Measurements from ENCODE around the gene LBR. TPM values are rescaled to one million over a fixed set of nuclear protein-coding genes. Genes with fewer than 3 reads are reported as not detected.

Gene LBR
- total RNA-seq, 1 donor from 2014 or later: 35.8 TPM

DNA sequence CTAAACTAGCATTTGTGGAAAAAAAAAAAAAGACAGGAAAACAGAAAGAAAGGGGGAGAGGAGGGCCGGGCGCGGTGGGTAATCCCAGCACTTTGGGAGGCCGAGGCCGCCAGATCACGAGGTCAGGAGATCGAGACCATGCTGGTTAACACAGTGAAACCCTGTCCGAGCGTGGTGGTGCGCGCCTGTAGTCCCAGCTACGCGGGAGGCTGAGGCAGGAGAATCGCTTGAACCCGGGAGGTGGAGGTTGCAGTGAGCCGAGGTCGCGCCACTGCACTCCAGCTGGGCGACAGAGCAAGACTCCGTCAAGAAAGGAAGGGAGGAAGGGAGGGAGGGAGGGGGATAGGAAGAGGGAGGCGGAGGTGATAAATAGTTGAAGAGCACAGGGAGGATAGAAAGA, 54.7 kb downstream of the LBR start:
- TF ChIP-seq, protein P1, sequence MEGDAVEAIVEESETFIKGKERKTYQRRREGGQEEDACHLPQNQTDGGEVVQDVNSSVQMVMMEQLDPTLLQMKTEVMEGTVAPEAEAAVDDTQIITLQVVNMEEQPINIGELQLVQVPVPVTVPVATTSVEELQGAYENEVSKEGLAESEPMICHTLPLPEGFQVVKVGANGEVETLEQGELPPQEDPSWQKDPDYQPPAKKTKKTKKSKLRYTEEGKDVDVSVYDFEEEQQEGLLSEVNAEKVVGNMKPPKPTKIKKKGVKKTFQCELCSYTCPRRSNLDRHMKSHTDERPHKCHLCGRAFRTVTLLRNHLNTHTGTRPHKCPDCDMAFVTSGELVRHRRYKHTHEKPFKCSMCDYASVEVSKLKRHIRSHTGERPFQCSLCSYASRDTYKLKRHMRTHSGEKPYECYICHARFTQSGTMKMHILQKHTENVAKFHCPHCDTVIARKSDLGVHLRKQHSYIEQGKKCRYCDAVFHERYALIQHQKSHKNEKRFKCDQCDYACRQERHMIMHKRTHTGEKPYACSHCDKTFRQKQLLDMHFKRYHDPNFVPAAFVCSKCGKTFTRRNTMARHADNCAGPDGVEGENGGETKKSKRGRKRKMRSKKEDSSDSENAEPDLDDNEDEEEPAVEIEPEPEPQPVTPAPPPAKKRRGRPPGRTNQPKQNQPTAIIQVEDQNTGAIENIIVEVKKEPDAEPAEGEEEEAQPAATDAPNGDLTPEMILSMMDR (IDR thresholded peaks at IDR 0.05; ENCODE audit: insufficient read depth, low read length, severe bottlenecking): no peak
- Histone ChIP-seq H3K36me3 (ENCODE audit: control insufficient read depth, insufficient read depth, low read length) (no peaks in the 10 kb centered on the region), H3K27me3 (ENCODE audit: control insufficient read depth, insufficient read depth, low read length) (no peaks in the 10 kb centered on the region), H3K4me3 (ENCODE audit: low read depth, low read length) (no peak overlapping the region)
- FAIRE-seq (no peak), DNase-seq (ENCODE audit: low read depth) (no peak)

DNA sequence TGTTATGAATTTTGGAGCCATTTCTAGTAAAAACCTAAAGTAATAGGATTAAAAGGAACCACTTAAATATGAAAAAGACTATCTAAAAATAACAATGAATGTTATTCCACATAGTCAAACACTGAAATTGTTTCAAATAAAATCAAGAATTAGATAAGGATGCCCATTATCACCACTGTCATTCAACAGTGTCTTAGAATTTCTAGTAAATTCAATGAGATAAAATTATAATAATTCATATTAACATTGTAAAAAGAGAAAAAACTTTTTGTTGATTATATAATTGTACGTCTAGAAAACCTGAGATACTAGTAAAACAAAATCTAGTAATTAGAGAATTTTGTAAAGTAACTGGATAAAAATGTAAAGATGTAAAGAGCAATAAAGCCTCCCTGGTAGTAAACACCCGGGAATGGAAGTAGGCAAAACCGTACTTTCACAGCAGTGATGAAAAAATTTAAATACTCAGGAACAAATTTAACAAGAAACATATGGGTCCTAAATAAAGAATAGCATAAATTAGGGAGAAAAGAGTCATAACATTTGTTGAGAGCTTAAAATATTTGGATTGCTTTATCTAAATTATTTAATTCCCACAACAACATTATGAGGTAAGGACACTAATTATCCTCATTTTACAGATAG, 56.4 kb downstream of the LBR start:
- Histone ChIP-seq H3K36me3 (ENCODE audit: control insufficient read depth, insufficient read depth, low read length) (no peaks in the 10 kb centered on the region), H3K27me3 (ENCODE audit: control insufficient read depth, insufficient read depth, low read length) (no peaks in the 10 kb centered on the region), H3K4me3 (ENCODE audit: low read depth, low read length) (no peak overlapping the region)
- FAIRE-seq (no peak), DNase-seq (ENCODE audit: low read depth) (no peak)
- TF ChIP-seq, protein P1 (IDR thresholded peaks at IDR 0.05; ENCODE audit: insufficient read depth, low read length, severe bottlenecking): no peak

DNA sequence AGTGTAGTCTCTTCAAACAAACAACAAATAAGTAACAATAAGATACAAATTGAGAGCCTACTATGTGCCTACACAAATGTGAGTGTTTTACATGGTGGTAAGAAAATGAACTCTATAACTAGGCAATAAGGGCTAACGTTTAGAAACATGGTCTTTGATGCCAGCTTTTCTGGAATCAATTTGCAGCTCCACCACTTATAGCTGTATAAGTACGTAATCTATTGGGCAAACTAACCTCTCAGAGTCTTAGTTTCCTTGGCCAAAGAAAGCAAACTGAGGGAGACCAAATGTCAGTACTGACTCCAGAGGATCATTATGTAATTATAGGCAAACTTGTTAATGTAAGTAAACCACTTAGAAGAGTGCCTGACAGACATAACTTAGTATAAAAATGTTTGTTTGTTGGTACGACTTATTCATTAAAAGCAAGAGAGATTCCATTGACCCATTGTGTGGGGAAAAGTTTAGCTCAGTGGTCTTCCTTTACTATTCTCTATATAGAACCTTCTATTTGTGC, 59.7 kb downstream of the LBR start:
- TF ChIP-seq, protein P1 (IDR thresholded peaks at IDR 0.05; ENCODE audit: insufficient read depth, low read length, severe bottlenecking): no peak
- no peak for DNase-seq (ENCODE audit: low read depth)
- no peaks in the 10 kb centered on the region for H3K27me3 ChIP-seq (ENCODE audit: control insufficient read depth, insufficient read depth, low read length)
- H3K4me3 ChIP-seq (ENCODE audit: low read depth, low read length): no peak overlapping the region
- no peaks in the 10 kb centered on the region for H3K36me3 ChIP-seq (ENCODE audit: control insufficient read depth, insufficient read depth, low read length)
- no peak for FAIRE-seq

DNA sequence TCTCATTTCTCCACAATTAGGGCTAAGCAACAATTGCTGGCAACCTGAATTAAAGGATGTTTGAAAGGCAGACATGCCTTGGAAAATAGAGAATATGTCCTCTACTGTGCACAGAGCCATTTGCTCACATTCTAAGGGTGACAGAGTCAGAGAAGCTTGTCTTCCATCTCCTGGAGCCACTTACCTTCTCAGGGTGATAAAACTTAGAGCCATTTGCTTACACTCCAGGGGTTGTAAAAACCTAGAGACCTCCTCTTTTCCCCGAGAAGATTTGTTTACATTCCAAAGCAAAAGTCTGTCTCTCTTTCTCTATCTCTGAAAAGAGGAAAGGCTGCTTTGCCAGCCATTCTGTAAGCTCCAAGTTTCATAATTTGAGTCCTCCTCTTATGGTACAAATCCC, 61.3 kb downstream of the LBR start:
- TF ChIP-seq, protein P1 (IDR thresholded peaks at IDR 0.05; ENCODE audit: insufficient read depth, low read length, severe bottlenecking): no peak
- FAIRE-seq: no peak
- H3K4me3 ChIP-seq (ENCODE audit: low read depth, low read length): no peak overlapping the region

DNA sequence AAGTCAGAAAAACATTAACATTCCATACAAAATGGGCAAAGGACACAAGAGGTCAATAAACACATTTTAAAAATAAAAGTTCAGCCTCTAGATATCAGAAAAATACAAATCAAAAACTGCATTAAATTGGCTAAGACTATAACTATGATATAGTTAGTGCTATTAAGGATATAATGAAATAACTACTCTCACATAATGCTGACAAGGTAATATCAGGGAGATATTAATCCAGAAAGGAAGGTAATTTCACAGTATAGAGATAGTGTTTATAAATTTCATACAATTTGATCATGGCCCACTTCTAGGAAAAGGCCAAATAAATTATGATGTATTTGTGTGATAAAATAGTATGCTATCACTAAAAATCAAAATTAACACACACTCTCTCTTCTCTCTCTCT, 61.8 kb downstream of the LBR start:
- Histone ChIP-seq H3K4me3 (ENCODE audit: low read depth, low read length) (no peak overlapping the region), H3K36me3 (ENCODE audit: control insufficient read depth, insufficient read depth, low read length) (no peaks in the 10 kb centered on the region), H3K27me3 (ENCODE audit: control insufficient read depth, insufficient read depth, low read length) (no peaks in the 10 kb centered on the region)
- FAIRE-seq: no peak
- TF ChIP-seq, protein P1 (IDR thresholded peaks at IDR 0.05; ENCODE audit: insufficient read depth, low read length, severe bottlenecking): no peak
- DNase-seq (ENCODE audit: low read depth): no peak

More for the DNA sequence above, 61.3 kb downstream of the LBR start:
- no peak for DNase-seq (ENCODE audit: low read depth)
- H3K27me3 ChIP-seq (ENCODE audit: control insufficient read depth, insufficient read depth, low read length): no peaks in the 10 kb centered on the region
- H3K36me3 ChIP-seq (ENCODE audit: control insufficient read depth, insufficient read depth, low read length): no peaks in the 10 kb centered on the region

DNA sequence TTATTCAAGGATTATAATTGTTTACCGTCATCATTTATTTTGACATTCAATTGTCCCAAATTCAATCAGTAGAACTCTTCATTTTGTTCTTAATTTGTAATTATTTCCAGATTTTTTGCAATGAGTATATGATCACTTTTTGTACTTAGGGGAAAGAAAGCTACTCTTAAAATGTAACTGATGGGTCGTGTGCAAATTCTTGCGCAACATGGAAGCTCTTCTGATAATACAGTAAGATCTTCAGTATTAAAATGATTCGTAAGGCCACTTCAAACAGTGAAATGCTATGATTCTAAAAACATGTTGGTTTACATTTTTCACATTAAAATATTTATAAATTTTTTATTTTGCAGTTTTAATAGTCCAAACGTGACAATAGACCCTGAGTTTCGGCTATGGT, 63.4 kb downstream of the LBR start:
- DNase-seq (ENCODE audit: low read depth) (no peak), FAIRE-seq (no peak)
- TF ChIP-seq, protein P1 (IDR thresholded peaks at IDR 0.05; ENCODE audit: insufficient read depth, low read length, severe bottlenecking): no peak
- Histone ChIP-seq H3K36me3 (ENCODE audit: control insufficient read depth, insufficient read depth, low read length) (no peaks in the 10 kb centered on the region), H3K27me3 (ENCODE audit: control insufficient read depth, insufficient read depth, low read length) (no peaks in the 10 kb centered on the region), H3K4me3 (ENCODE audit: low read depth, low read length) (no peak overlapping the region)

Data from bronchial epithelial cell (primary cell).